ENCODE data around the gene PDXP.

PDXP gene

GRCh38 chr22:37628830-37629229 lies 29.7 kb upstream of the PDXP start:
- no peak for DNase-seq (ENCODE audit: low read depth)
- H3K4me3 ChIP-seq (ENCODE audit: low read depth, low read length): no peak overlapping the region
- no peak for TF ChIP-seq CTCF (IDR thresholded peaks at IDR 0.05; ENCODE audit: insufficient read depth, low read depth, low read length, missing control alignments)

GRCh38 chr22:37629928-37630327 lies 28.6 kb upstream of the PDXP start:
- DNase-seq (ENCODE audit: low read depth): no peak
- TF ChIP-seq CTCF (IDR thresholded peaks at IDR 0.05; ENCODE audit: insufficient read depth, low read depth, low read length, missing control alignments): no peak

GRCh38 chr22:37630839-37631435 lies 27.6 kb upstream of the PDXP start:
- no peak for TF ChIP-seq CTCF (IDR thresholded peaks at IDR 0.05; ENCODE audit: insufficient read depth, low read depth, low read length, missing control alignments)
- DNase-seq (ENCODE audit: low read depth): no peak
- no peak overlapping the region for H3K4me3 ChIP-seq (ENCODE audit: low read depth, low read length)

More at GRCh38 chr22:37629928-37630327, 28.6 kb upstream of the PDXP start:
- no peak overlapping the region for H3K4me3 ChIP-seq (ENCODE audit: low read depth, low read length)

GRCh38 chr22:37631448-37632173 lies 26.9 kb upstream of the PDXP start:
- no peak overlapping the region for H3K4me3 ChIP-seq (ENCODE audit: low read depth, low read length)
- TF ChIP-seq CTCF (IDR thresholded peaks at IDR 0.05; ENCODE audit: insufficient read depth, low read depth, low read length, missing control alignments): no peak
- DNase-seq (ENCODE audit: low read depth): no peak

GRCh38 chr22:37632174-37633088 lies 26.1 kb upstream of the PDXP start:
- H3K4me3 ChIP-seq (ENCODE audit: low read depth, low read length): no peak overlapping the region
- TF ChIP-seq CTCF (IDR thresholded peaks at IDR 0.05; ENCODE audit: insufficient read depth, low read depth, low read length, missing control alignments): no peak
- no peak for DNase-seq (ENCODE audit: low read depth)

- peak; percentile 87 for DNase-seq (ENCODE audit: low read depth)
- peak overlapping the region; percentile 21 for H3K4me3 ChIP-seq (ENCODE audit: low read depth, low read length)
- no peak for TF ChIP-seq CTCF (IDR thresholded peaks at IDR 0.05; ENCODE audit: insufficient read depth, low read depth, low read length, missing control alignments)
These were observed 25.4 kb upstream of the PDXP start for GRCh38 chr22:37633089-37633624.

Measured in GM12865 (cell line).